ENCODE results near the gene HPGDS.

HPGDS gene

DNA sequence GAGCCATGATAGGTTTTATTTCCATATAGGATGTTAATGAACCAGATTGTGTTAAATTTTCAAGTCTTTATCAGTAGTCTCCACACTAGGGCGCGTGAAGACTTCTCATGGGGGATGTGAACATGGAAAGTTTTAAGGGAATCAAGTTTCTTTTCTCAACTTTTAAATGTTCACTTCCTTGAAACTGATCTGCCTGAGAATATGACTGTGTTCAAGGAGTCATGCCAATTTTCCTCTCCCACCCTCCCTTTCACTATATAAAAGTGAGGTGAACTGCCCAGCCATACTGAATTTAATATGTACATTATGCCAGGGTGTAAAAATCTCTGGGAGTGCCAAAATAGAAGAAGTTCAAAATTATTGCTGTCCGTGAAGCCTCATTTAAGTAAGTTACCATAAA lies 30.4 kb upstream of the HPGDS start:
- TF ChIP-seq, protein P1, sequence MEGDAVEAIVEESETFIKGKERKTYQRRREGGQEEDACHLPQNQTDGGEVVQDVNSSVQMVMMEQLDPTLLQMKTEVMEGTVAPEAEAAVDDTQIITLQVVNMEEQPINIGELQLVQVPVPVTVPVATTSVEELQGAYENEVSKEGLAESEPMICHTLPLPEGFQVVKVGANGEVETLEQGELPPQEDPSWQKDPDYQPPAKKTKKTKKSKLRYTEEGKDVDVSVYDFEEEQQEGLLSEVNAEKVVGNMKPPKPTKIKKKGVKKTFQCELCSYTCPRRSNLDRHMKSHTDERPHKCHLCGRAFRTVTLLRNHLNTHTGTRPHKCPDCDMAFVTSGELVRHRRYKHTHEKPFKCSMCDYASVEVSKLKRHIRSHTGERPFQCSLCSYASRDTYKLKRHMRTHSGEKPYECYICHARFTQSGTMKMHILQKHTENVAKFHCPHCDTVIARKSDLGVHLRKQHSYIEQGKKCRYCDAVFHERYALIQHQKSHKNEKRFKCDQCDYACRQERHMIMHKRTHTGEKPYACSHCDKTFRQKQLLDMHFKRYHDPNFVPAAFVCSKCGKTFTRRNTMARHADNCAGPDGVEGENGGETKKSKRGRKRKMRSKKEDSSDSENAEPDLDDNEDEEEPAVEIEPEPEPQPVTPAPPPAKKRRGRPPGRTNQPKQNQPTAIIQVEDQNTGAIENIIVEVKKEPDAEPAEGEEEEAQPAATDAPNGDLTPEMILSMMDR (IDR thresholded peaks at IDR 0.05) = no peak

DNA sequence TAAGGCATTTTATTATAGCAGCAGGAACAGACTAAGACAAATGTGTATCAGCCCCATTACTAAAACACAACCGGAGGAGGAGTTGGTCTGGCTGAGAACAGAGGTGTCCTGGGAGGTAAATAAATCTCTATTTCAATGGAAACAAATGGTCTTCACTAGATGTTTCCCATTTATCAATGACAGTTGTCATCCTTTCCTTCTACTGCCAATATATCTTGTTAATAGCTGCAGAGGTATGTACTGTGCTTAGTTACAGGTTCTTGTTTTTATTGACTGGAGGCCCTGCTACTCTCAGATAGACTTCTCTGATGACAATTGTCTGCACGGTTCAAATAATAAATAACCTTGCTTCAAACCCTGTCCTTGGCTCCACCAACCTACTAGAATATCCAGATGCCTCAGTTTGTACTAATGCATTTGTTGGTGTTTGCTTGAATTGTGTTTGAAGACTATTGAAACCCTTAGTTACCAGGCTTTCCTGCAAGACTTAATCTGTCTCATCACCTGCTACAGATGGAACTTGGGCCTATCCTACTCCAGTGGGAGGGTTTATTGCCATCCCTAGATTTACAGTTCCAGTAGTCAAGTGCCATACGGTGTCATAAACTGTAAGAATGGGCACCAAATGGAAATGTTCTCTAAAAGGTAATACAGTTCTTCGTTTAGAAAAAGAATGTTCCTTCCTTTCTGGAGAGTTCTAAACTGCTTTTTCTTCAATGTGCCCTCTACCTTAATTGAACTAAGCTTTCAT lies 29.8 kb upstream of the HPGDS start:
- TF ChIP-seq, protein P1 (IDR thresholded peaks at IDR 0.05) = no peak

DNA sequence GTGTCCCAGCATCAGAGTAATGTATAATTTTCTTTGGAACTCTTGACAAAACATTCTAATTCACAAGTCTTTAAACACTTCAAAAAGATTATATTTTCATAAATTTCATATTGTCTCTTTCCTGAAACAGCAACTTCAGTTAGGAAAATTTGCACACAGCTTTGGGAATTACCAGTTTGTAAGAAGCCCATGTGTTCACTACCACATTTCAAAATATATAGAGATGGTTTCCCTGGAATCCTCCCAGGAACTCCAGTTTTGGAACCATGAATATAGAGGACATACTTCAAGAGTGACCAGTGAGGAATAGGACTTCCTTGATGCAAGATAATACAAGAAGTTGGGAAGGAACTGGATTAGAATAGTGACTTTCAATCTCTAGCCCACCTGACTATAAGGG lies 28.7 kb upstream of the HPGDS start:
- TF ChIP-seq, protein P1 (IDR thresholded peaks at IDR 0.05) = no peak

DNA sequence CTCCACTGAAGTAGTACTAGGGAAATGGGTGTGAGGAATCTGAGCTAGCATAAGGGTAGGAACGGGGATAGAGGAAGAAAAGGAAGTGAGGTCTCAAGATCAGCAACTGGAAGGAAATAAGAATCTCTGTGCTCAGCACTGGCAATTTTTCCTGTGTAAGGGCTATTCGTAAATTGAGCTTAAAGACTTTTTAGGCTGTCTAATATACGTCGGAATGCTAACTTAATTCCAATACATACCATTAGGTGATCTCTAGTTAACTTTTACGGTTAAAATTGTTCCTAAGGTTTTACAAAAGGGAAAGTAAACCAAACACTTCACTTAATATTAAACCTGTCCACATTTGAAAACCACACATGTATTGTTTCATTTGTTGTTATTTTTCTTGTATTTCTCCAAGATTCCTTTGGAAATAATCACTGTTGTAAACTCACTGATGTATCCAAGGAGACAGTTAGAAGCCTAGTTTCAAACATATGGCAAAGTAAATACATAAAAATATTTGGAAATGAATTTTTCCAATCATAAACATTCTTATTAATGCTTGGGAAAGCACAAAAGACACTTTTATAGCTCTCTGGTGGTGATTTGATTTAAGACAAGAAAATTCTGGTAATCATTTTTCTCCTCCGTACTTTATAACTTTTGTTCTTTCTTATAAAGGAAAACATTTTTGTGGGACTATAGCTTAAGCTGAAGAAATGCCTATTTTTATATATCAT lies 28.1 kb upstream of the HPGDS start:
- TF ChIP-seq, protein P1 (IDR thresholded peaks at IDR 0.05) = no peak

DNA sequence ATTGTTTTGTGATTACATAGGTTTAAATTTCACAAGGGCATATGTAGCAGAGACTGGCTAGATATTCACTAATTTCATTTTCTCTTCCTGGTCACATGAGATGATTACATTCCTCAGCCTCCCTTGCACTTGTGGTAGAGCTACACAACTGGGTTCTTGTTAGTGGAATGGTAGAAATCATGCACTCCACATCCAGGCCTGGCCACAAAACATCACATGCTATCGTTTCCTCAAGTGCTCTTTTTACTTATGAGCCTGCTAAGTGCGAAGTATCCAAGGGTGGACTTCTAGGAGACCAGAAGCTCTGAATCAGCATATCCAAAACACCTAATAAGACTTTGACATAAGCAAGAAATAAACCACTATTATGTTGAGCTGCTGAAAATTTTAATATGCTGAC lies 26.4 kb upstream of the HPGDS start:
- TF ChIP-seq, protein P1 (IDR thresholded peaks at IDR 0.05) = no peak

DNA sequence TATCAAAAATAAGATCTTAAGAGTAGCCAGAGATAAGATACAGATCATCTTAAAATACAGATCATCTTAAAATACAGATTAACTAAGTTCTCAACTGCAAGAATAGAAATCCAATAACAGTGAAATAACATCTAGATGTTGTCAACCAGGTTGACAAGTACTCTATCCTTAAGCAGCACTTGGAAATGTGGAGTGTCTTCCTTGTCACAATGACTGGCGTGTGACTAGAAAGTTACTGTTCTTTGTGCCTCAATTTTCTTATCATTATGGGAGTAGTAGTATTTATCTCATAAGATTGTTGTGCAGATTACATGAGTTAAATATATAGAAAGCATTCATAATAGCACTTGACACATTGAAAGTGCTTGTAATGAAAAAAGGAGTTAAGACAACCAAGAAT lies 25.8 kb upstream of the HPGDS start:
- TF ChIP-seq, protein P1 (IDR thresholded peaks at IDR 0.05) = no peak

DNA sequence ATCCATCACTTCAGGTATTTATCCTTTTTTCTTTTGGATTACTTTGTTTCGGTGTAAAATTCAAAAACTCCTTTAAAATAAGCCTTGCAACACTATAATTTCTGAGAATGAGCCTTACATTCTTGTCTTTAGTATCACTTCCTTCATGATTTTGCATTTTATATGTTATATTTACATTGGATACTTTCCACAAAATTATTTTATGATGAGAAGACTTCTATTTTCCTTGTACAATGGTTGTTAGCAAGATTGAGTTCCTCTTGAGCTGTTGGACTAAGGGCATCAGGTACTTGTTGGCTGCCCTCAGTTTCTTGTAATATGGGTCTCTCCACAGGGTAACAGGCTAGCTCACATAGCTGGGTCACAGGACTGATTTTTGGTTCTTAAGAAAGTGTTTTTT lies 22.7 kb upstream of the HPGDS start:
- TF ChIP-seq, protein P1 (IDR thresholded peaks at IDR 0.05) = no peak

Data from LNCAP (cell line).